SK-N-MC (cell line): ENCODE measurements around the gene TMEM11.

Experiments used
- EZH2 ChIP-seq: fragments of 200-600 bp; sonication (generic); IDR thresholded peaks from one replicate; pipeline ENCODE4 v1.6.1; 2017; ENCODE audit warnings: antibody characterized with exemption
- POLR2AphosphoS5 ChIP-seq: IDR thresholded peaks from 2 replicates; pipeline ENCODE4 v1.6.1; 2012; ENCODE audit warnings: mild to moderate bottlenecking, low read depth, low read length, borderline replicate concordance

- no peak for TF ChIP-seq POLR2AphosphoS5
- TF ChIP-seq EZH2, result no peak
These were observed 17.8 kb downstream of the TMEM11 start for GRCh38 chr17:21196126-21196525.
